ENCODE data around the gene GPHA2.

DNA sequence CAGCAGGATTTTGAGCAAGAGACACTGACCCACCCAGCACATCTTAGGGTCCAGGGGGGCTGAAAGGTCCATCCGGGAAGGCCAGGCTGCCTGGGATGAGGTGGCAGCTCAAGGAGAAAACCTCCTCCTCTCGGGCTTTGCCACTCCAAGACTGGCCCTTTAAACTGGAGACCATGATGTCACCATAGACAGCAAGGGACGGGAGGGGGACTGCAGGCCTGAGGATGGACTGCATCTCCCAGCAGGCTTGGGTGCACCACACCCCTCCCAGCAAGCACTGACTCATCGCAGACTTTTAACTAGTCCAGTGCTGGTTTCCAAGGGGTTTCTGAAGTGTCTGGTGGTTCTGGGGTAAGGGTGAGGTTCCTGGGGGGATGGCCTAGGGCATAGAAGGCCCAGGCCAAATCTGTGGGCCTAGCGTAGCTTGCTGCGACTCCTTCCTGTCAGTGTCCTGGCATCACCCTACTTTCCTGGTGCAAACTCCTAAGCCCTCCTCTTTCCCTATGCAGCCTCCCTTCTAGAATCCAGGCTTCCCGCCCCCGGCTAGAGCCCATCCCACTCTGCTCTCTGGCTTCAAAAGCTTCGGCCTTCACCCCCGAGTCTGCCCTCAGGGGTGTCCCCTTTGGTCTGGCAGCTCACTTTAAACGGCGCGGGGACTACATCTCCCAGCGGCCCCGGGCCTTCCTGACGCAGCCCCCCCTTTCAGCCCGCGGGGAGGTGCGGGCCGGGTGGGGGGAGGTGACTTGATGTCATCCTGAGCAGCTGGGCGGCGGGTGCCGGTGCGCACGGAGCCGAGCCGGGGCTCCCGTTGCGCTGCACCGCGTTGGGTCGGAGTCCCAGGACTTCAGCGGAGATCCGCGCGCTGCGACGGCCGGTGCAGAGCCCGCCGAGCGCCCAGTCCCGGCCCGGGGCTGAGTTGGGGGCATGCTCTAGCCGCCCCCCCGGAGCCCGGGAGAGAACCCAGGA is 11.5 kb downstream of the GPHA2 start, which contains the start of gene PPP2R5B:
- TF ChIP-seq, protein P1, sequence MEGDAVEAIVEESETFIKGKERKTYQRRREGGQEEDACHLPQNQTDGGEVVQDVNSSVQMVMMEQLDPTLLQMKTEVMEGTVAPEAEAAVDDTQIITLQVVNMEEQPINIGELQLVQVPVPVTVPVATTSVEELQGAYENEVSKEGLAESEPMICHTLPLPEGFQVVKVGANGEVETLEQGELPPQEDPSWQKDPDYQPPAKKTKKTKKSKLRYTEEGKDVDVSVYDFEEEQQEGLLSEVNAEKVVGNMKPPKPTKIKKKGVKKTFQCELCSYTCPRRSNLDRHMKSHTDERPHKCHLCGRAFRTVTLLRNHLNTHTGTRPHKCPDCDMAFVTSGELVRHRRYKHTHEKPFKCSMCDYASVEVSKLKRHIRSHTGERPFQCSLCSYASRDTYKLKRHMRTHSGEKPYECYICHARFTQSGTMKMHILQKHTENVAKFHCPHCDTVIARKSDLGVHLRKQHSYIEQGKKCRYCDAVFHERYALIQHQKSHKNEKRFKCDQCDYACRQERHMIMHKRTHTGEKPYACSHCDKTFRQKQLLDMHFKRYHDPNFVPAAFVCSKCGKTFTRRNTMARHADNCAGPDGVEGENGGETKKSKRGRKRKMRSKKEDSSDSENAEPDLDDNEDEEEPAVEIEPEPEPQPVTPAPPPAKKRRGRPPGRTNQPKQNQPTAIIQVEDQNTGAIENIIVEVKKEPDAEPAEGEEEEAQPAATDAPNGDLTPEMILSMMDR (IDR thresholded peaks at IDR 0.05; ENCODE audit: insufficient read depth, low read length, poor library complexity, severe bottlenecking), result no peak
- no peak for TF ChIP-seq EZH2phosphoT487 (conservative IDR thresholded peaks at IDR 0.05; ENCODE audit: low read length)

Measured in SU-DHL-6 (cell line).